SK-N-SH treated with all-trans-retinoic acid at 6 μM for 48 hours (cell line): ENCODE results near the gene ADARB2.

Experiments used
- ATAC-seq: fragments of 200-7000 bp; cut with Tn5 transposase; 3 replicates; pipeline ENCODE4 v1.9.1; 2020; ENCODE audit warnings: mild to moderate bottlenecking, moderate library complexity
- ARNTL ChIP-seq: fragments of 450-650 bp; formaldehyde crosslinking; IDR thresholded peaks from 2 replicates; pipeline ENCODE4 v1.5.0; 2020; ENCODE audit warnings: low read depth, mild to moderate bottlenecking, moderate library complexity, borderline replicate concordance
- BACH2 ChIP-seq: fragments of 250-450 bp; sonication (Bioruptor Pico); IDR thresholded peaks from 2 replicates; pipeline ENCODE4 v1.9.0; 2021; ENCODE audit warnings: mild to moderate bottlenecking, borderline replicate concordance
- CREB5 ChIP-seq: fragments of 250-450 bp; sonication (Bioruptor Pico); IDR thresholded peaks from 2 replicates; pipeline ENCODE4 v1.5.1; 2020; ENCODE audit warnings: low read depth, mild to moderate bottlenecking, moderate library complexity
- ESRRG ChIP-seq: fragments of 250-450 bp; sonication (Bioruptor Pico); IDR thresholded peaks from 2 replicates; pipeline ENCODE4 v1.6.1; 2021; ENCODE audit warnings: mild to moderate bottlenecking
- GLIS3 ChIP-seq: fragments of 250-450 bp; sonication (Bioruptor Pico); IDR thresholded peaks from 2 replicates; pipeline ENCODE4 v1.5.0; 2020; ENCODE audit warnings: mild to moderate bottlenecking, moderate library complexity
- ISL1 ChIP-seq: fragments of 250-450 bp; sonication (Bioruptor Pico); IDR thresholded peaks from 2 replicates; pipeline ENCODE4 v2.1.2; 2022; ENCODE audit warnings: mild to moderate bottlenecking, moderate library complexity
- OSR1 ChIP-seq: fragments of 250-450 bp; sonication (Bioruptor Pico); IDR thresholded peaks from 2 replicates; pipeline ENCODE4 v1.8.0; 2022; ENCODE audit warnings: moderate library complexity, mild to moderate bottlenecking, inconsistent platforms
- POU6F1 ChIP-seq: fragments of 250-450 bp; sonication (Bioruptor Pico); IDR thresholded peaks from 2 replicates; pipeline ENCODE4 v1.8.0; 2021; ENCODE audit warnings: low read depth, mild to moderate bottlenecking, moderate library complexity, borderline replicate concordance
- PPARA ChIP-seq: fragments of 250-450 bp; sonication (Bioruptor Pico); IDR thresholded peaks from 2 replicates; pipeline ENCODE4 v1.5.0; 2020; ENCODE audit warnings: mild to moderate bottlenecking, borderline replicate concordance
- RARB ChIP-seq: fragments of 250-450 bp; sonication (Bioruptor Pico); IDR thresholded peaks from 2 replicates; pipeline ENCODE4 v1.8.0; 2021; ENCODE audit warnings: mild to moderate bottlenecking, moderate library complexity
- TCF4 ChIP-seq: fragments of 250-450 bp; sonication (Bioruptor Pico); IDR thresholded peaks from 2 replicates; pipeline ENCODE4 v1.8.0; 2021; ENCODE audit warnings: mild to moderate bottlenecking, moderate library complexity, borderline replicate concordance
- TOX ChIP-seq: fragments of 250-450 bp; sonication (Bioruptor Pico); IDR thresholded peaks from 2 replicates; pipeline ENCODE4 v1.8.0; 2021; ENCODE audit warnings: mild to moderate bottlenecking, moderate library complexity, borderline replicate concordance
- ZC3H10 ChIP-seq: fragments of 250-450 bp; sonication (Bioruptor Pico); IDR thresholded peaks from 2 replicates; pipeline ENCODE4 v1.5.1; 2021; ENCODE audit warnings: mild to moderate bottlenecking, moderate library complexity
- ZFP3 ChIP-seq: fragments of 250-450 bp; sonication (Bioruptor Pico); IDR thresholded peaks from 2 replicates; pipeline ENCODE4 v1.5.0; 2020; ENCODE audit warnings: mild to moderate bottlenecking, moderate library complexity
- ZNF565 ChIP-seq: fragments of 450-650 bp; formaldehyde crosslinking; conservative IDR thresholded peaks from 2 replicates; pipeline ENCODE4 v1.5.0; 2020; ENCODE audit warnings: low read depth, mild to moderate bottlenecking, moderate library complexity
- ZNF70 ChIP-seq: fragments of 450-650 bp; formaldehyde crosslinking; IDR thresholded peaks from 2 replicates; pipeline ENCODE4 v1.5.0; 2020; ENCODE audit warnings: mild to moderate bottlenecking, moderate library complexity
- ZNF8 ChIP-seq: fragments of 450-650 bp; formaldehyde crosslinking; IDR thresholded peaks from 2 replicates; pipeline ENCODE4 v1.5.0; 2020; ENCODE audit warnings: mild to moderate bottlenecking, moderate library complexity
- TF ChIP-seq, protein P1 (sequence below): fragments of 250-450 bp; sonication (Bioruptor Pico); IDR thresholded peaks from 2 replicates; pipeline ENCODE4 v1.5.1; 2021; ENCODE audit warnings: mild to moderate bottlenecking, moderate library complexity
- TF ChIP-seq, protein P2 (sequence below): fragments of 250-450 bp; sonication (Bioruptor Pico); IDR thresholded peaks from 2 replicates; pipeline ENCODE4 v1.5.0; 2020; ENCODE audit warnings: mild to moderate bottlenecking, moderate library complexity

The ADARB2 gene

GRCh38 chr10:1451362-1451888, 285.9 kb downstream of the ADARB2 start (continued):
- TF ChIP-seq CREB5 (CRISPR knock-in tag) (no peak), ZNF70 (no peak)
- TF ChIP-seq, protein P1, sequence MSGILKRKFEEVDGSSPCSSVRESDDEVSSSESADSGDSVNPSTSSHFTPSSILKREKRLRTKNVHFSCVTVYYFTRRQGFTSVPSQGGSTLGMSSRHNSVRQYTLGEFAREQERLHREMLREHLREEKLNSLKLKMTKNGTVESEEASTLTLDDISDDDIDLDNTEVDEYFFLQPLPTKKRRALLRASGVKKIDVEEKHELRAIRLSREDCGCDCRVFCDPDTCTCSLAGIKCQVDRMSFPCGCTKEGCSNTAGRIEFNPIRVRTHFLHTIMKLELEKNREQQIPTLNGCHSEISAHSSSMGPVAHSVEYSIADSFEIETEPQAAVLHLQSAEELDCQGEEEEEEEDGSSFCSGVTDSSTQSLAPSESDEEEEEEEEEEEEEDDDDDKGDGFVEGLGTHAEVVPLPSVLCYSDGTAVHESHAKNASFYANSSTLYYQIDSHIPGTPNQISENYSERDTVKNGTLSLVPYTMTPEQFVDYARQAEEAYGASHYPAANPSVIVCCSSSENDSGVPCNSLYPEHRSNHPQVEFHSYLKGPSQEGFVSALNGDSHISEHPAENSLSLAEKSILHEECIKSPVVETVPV (CRISPR knock-in tag), result no peak
- TF ChIP-seq, all 23 proteins: peak for 0

- no peak for ATAC-seq
- TF ChIP-seq, protein P2, sequence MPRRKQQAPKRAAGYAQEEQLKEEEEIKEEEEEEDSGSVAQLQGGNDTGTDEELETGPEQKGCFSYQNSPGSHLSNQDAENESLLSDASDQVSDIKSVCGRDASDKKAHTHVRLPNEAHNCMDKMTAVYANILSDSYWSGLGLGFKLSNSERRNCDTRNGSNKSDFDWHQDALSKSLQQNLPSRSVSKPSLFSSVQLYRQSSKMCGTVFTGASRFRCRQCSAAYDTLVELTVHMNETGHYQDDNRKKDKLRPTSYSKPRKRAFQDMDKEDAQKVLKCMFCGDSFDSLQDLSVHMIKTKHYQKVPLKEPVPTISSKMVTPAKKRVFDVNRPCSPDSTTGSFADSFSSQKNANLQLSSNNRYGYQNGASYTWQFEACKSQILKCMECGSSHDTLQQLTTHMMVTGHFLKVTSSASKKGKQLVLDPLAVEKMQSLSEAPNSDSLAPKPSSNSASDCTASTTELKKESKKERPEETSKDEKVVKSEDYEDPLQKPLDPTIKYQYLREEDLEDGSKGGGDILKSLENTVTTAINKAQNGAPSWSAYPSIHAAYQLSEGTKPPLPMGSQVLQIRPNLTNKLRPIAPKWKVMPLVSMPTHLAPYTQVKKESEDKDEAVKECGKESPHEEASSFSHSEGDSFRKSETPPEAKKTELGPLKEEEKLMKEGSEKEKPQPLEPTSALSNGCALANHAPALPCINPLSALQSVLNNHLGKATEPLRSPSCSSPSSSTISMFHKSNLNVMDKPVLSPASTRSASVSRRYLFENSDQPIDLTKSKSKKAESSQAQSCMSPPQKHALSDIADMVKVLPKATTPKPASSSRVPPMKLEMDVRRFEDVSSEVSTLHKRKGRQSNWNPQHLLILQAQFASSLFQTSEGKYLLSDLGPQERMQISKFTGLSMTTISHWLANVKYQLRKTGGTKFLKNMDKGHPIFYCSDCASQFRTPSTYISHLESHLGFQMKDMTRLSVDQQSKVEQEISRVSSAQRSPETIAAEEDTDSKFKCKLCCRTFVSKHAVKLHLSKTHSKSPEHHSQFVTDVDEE (CRISPR knock-in tag), result no peak
- no peak for TF ChIP-seq ZNF70
- no peak for TF ChIP-seq ZC3H10 (CRISPR knock-in tag)
- TF ChIP-seq TCF4 (CRISPR knock-in tag), result 0 out of 2 replicates have a peak, but pooled peaks have one; percentile 37
Measured at GRCh38 chr10:1449572-1450205, 287.6 kb downstream of the ADARB2 start.

DNA sequence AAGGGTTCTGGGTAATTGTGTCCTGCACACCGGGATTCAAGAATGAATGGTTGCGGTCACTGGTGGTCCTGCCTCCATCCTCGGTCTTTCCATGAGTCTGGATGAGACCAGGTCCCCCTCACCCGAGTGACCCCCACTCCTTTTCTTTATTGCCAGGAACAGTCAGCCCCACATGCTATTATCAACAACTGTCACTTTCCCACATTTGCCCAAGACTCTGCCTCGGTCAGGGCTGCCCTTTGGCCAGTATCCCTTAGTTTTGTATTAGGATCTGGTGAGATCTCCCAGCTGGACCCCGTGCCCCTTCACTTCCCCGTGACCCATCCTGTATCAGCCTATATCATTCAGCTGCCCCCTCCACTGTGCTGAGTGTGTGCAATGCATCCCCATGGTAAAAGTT, 288.3 kb downstream of the ADARB2 start:
- ATAC-seq, result no peak
- TF ChIP-seq ISL1 (CRISPR knock-in tag) (no peak), ZNF70 (no peak), TOX (CRISPR knock-in tag) (no peak)
- TF ChIP-seq, all 23 proteins: peak for 0

- TF ChIP-seq GLIS3 (CRISPR knock-in tag) (no peak), ZNF565 (CRISPR knock-in tag) (no peak), OSR1 (no peak), ARNTL (CRISPR knock-in tag) (no peak), ISL1 (CRISPR knock-in tag) (no peak), ESRRG (CRISPR knock-in tag) (no peak), BACH2 (CRISPR knock-in tag) (no peak), ZNF70 (no peak), ZC3H10 (CRISPR knock-in tag) (no peak), ZNF8 (CRISPR knock-in tag) (no peak), RARB (CRISPR knock-in tag) (no peak), TOX (CRISPR knock-in tag) (no peak), ZFP3 (no peak), PPARA (CRISPR knock-in tag) (no peak), POU6F1 (CRISPR knock-in tag) (no peak)
- TF ChIP-seq, protein P2 (CRISPR knock-in tag), result no peak
- TF ChIP-seq, all 23 proteins: peak for 0
- no peak for ATAC-seq
Measured at GRCh38 chr10:1448252-1448930, 288.9 kb downstream of the ADARB2 start.
